CD14-positive monocyte (primary cell): ENCODE data around the gene AIG1. TPM values are rescaled to one million over a fixed set of nuclear protein-coding genes. Genes with fewer than 3 reads are reported as not detected.

ENCODE experiments used
- DNase-seq, 3 donors: peaks; one replicate each; pipeline ENCODE4 v3.0.0-alpha.2; 2011 to 2022
- H2AFZ ChIP-seq: 2 replicates; pipeline ENCODE4 v1.6.0; 2012; ENCODE audit warnings: mild to moderate bottlenecking, low read depth, low read length, inconsistent platforms; ENCODE audit not compliant: insufficient read depth, poor library complexity, severe bottlenecking
- H3K27ac ChIP-seq, 2 donors: 1 replicate in 1 of 2; 2 replicates in 1 of 2; pipeline ENCODE4 v1.5.1; 2012 to 2013; ENCODE audit warnings: low read length in 2 of 2, control low read depth in 1 of 2, inconsistent platforms in 1 of 2, low read depth in 1 of 2, mild to moderate bottlenecking in 1 of 2
- H3K27me3 ChIP-seq, 2 donors: one replicate each; pipeline versions ENCODE4 v1.6.0 to v1.6.1; 2011 to 2013; ENCODE audit warnings: low read length in 2 of 2; ENCODE audit not compliant: control insufficient read depth in 2 of 2, insufficient read depth in 2 of 2
- H3K36me3 ChIP-seq, 2 donors: replicated peaks in 1 of 2; 1 replicate in 1 of 2; 2 replicates in 1 of 2; pipeline versions ENCODE4 v1.5.1 to v1.6.1; 2012 to 2013; ENCODE audit warnings: low read length in 2 of 2, control low read depth in 1 of 2, inconsistent platforms in 1 of 2, mild to moderate bottlenecking in 1 of 2; ENCODE audit not compliant: insufficient read depth in 2 of 2, control insufficient read depth in 1 of 2
- H3K4me1 ChIP-seq, 2 donors: 1 replicate in 1 of 2; 2 replicates in 1 of 2; pipeline versions ENCODE4 v1.5.1 to v1.6.1; 2012 to 2013; ENCODE audit warnings: low read length in 2 of 2, control low read depth in 1 of 2, inconsistent platforms in 1 of 2, mild to moderate bottlenecking in 1 of 2, moderate library complexity in 1 of 2; ENCODE audit not compliant: insufficient read depth in 2 of 2, control insufficient read depth in 1 of 2
- H3K4me2 ChIP-seq: replicated peaks from 2 replicates; pipeline ENCODE3; 2012; ENCODE audit warnings: low read length, moderate library complexity, mild to moderate bottlenecking; ENCODE audit not compliant: poor library complexity, severe bottlenecking; ENCODE audit errors: extremely low read depth
- H3K4me3 ChIP-seq, 3 experiments: fragments of 200-600 bp in 1 of 3; sonication (generic) in 1 of 3; replicated peaks in 1 of 3; 1 replicate in 2 of 3; 2 replicates in 1 of 3; pipeline ENCODE4 v1.5.1; 2011 to 2013; ENCODE audit warnings: low read length in 3 of 3, mild to moderate bottlenecking in 3 of 3, control low read depth in 2 of 3, low read depth in 2 of 3, inconsistent platforms in 1 of 3, moderate library complexity in 1 of 3
- H3K79me2 ChIP-seq: 2 replicates; pipeline ENCODE4 v1.6.0; 2012; ENCODE audit warnings: mild to moderate bottlenecking, control low read depth, inconsistent platforms, low read length, moderate library complexity; ENCODE audit not compliant: insufficient read depth
- H3K9ac ChIP-seq: 2 replicates; pipeline ENCODE4 v1.6.0; 2017; ENCODE audit warnings: low read length, mild to moderate bottlenecking; ENCODE audit not compliant: insufficient read depth, poor library complexity, severe bottlenecking
- H3K9me3 ChIP-seq, 2 donors: replicated peaks in 1 of 2; 1 replicate in 1 of 2; 2 replicates in 1 of 2; pipeline versions ENCODE4 v1.5.1 to v1.6.1; 2012 to 2013; ENCODE audit warnings: low read length in 2 of 2, control low read depth in 1 of 2; ENCODE audit not compliant: control insufficient read depth in 1 of 2, insufficient read depth in 1 of 2
- H4K20me1 ChIP-seq: 2 replicates; pipeline ENCODE4 v1.6.0; 2012; ENCODE audit warnings: mild to moderate bottlenecking, low read length, control low read depth, moderate library complexity; ENCODE audit not compliant: insufficient read depth
- H3K27ac Mint-ChIP-seq, 7 donors: one replicate each; pipeline ENCODE4 v1.8.0; 2020; ENCODE audit warnings: mild to moderate bottlenecking in 7 of 7, mixed read lengths in 7 of 7, moderate library complexity in 6 of 7, inconsistent platforms in 2 of 7
- H3K27me3 Mint-ChIP-seq, 3 donors: one replicate each; pipeline ENCODE4 v1.8.0; 2021 to 2022; ENCODE audit warnings: low read depth in 3 of 3, mild to moderate bottlenecking in 3 of 3, mixed read lengths in 3 of 3, moderate library complexity in 3 of 3, inconsistent platforms in 1 of 3
- H3K36me3 Mint-ChIP-seq, 2 donors: one replicate each; pipeline ENCODE4 v1.8.0; 2020; ENCODE audit warnings: mixed read lengths in 2 of 2, inconsistent platforms in 1 of 2, mild to moderate bottlenecking in 1 of 2
- H3K4me1 Mint-ChIP-seq: one replicate; pipeline ENCODE4 v1.8.0; 2020; ENCODE audit warnings: mild to moderate bottlenecking, mixed read lengths
- H3K4me3 Mint-ChIP-seq, 2 donors: one replicate each; pipeline ENCODE4 v1.8.0; 2020; ENCODE audit warnings: mild to moderate bottlenecking in 2 of 2, mixed read lengths in 2 of 2, moderate library complexity in 1 of 2
- H3K9me3 Mint-ChIP-seq, 7 donors: one replicate each; pipeline ENCODE4 v1.8.0; 2020 to 2022; ENCODE audit warnings: mixed read lengths in 7 of 7, mild to moderate bottlenecking in 6 of 7, moderate library complexity in 6 of 7, inconsistent platforms in 2 of 7
- CTCF ChIP-seq: fragments of 200-600 bp; IDR thresholded peaks from one replicate; pipeline ENCODE4 v1.8.0; 2022; ENCODE audit warnings: antibody characterized with exemption, mild to moderate bottlenecking
- WGBS: methylation state at CpG from one replicate; pipeline ENCODE4 v1.1.5; 2013; ENCODE audit warnings: missing lambda C conversion rate; ENCODE audit not compliant: insufficient coverage; 5-methylcytosine and 5-hydroxymethylcytosine counted together
- intact Hi-C, 2 donors: fragments of 100-400 bp; cut with micrococcal nuclease; formaldehyde crosslinking; loops; one replicate each; pipeline versions ENCODE4 v1.15.0 to v1.15.1; 2023
- polyA plus RNA-seq, 3 donors: library from polyadenylated mRNA; depleted of rRNA in 1 of 3; unstranded in 2 of 3; stranded (reverse) in 1 of 3; fragments of 300-500 nt in 2 of 3; fragments of >200 nt in 1 of 3; fragmentation: Illumina TruSeq in 2 of 3; gene quantifications; 1 replicate in 2 of 3; 2 replicates in 1 of 3; pipeline ENCODE4 v1.2.3, GENCODE V29; 2012 to 2021

The AIG1 gene
- polyA plus RNA-seq, 3 donors, result 6.7 to 7.6 (median 6.8) TPM

- H3K9ac ChIP-seq, result no peak overlapping the region
- H3K36me3 Mint-ChIP-seq, result no peaks in the 10 kb centered on the region
- no peak overlapping the region for H3K27ac ChIP-seq
- H4K20me1 ChIP-seq, result no peaks in the 10 kb centered on the region
- H3K4me1 ChIP-seq, result no peaks in the 10 kb centered on the region
- no peaks in the 10 kb centered on the region for H3K9me3 ChIP-seq
- no peak for TF ChIP-seq CTCF
- no peaks in the 10 kb centered on the region for H3K27me3 ChIP-seq
- 100% methylated on average over 1 of the region's 1 CpG for WGBS
- H3K4me3 Mint-ChIP-seq, result no peak overlapping the region
- H2AFZ ChIP-seq, result no peak overlapping the region
- no peaks in the 10 kb centered on the region for H3K4me1 Mint-ChIP-seq
- H3K27me3 Mint-ChIP-seq, result no peaks in the 10 kb centered on the region
- no peak overlapping the region for H3K4me2 ChIP-seq
- intact Hi-C loops, result loop anchor here in 1 of 2 donors (10.0 kb wide), 1 partner anchor 459 kb away; no protein-coding TSS in a partner anchor
- no peak for DNase-seq
- H3K9me3 Mint-ChIP-seq, result peaks cover 0 to 3% (median 2%) of the 10 kb centered on the region in 7 donors
- H3K79me2 ChIP-seq, result no peaks in the 10 kb centered on the region
- no peak overlapping the region for H3K27ac Mint-ChIP-seq
- H3K36me3 ChIP-seq, result no peaks in the 10 kb centered on the region
- H3K4me3 ChIP-seq, result no peak overlapping the region
These were observed 37.0 kb upstream of the AIG1 start for GRCh38 chr6:143023695-143024094.

GRCh38 chr6:143024977-143025376 is 35.7 kb upstream of the AIG1 start:
- H3K9me3 ChIP-seq, result no peaks in the 10 kb centered on the region
- Mint-ChIP-seq H3K4me1 (no peaks in the 10 kb centered on the region), H3K9me3 (peaks cover 0 to 3% (median 0%) of the 10 kb centered on the region in 7 donors), H3K27ac (no peak overlapping the region), H3K27me3 (no peaks in the 10 kb centered on the region), H3K36me3 (no peaks in the 10 kb centered on the region), H3K4me3 (no peak overlapping the region)
- H3K4me2 ChIP-seq, result no peak overlapping the region
- no peak overlapping the region for H3K9ac ChIP-seq
- H3K27me3 ChIP-seq, result no peaks in the 10 kb centered on the region
- intact Hi-C loops, result loop anchor here in 1 of 2 donors (5.0 to 10.0 kb wide), 3 partner anchors 78 to 460 kb away; partner anchors contain the start of gene HIVEP2
- TF ChIP-seq CTCF, result no peak
- no peaks in the 10 kb centered on the region for H3K79me2 ChIP-seq
- no peak for DNase-seq
- no peak overlapping the region for H3K4me3 ChIP-seq
- H3K4me1 ChIP-seq, result no peaks in the 10 kb centered on the region
- no peaks in the 10 kb centered on the region for H4K20me1 ChIP-seq
- no peak overlapping the region for H2AFZ ChIP-seq
- no peaks in the 10 kb centered on the region for H3K36me3 ChIP-seq
- no peak overlapping the region for H3K27ac ChIP-seq
